Small intestine (tissue), 7 donors: Measurements from ENCODE around the gene PRR14. TPM values are rescaled to one million over a fixed set of nuclear protein-coding genes. Genes with fewer than 3 reads are reported as not detected.
A peak's percentile ranks its signal among the peaks of the same experiment; 100 is the strongest.
"Not testable (repeated sequence)": the region's sequence is repeated elsewhere in the genome, so short reads cannot be mapped to it uniquely, and the experiment has no call there.

Experiments used
- DNase-seq, 2 donors: peaks; one replicate each; pipeline versions ENCODE4 v3.0.0 to v3.0.0-alpha.2; 2013
- FAIRE-seq: peaks from 2 replicates; lab custom pipeline; 2012; peaks lifted over from hg19 to GRCh38; lab: Jason Lieb, UNC
- H3K27ac ChIP-seq, 3 donors: one replicate each; pipeline ENCODE4 v1.5.1; 2013; ENCODE audit warnings: low read length in 2 of 3, mild to moderate bottlenecking in 2 of 3, control low read depth in 1 of 3, inconsistent platforms in 1 of 3, low read depth in 1 of 3, moderate library complexity in 1 of 3
- H3K27me3 ChIP-seq, 3 donors: one replicate each; pipeline ENCODE4 v1.6.1; 2013; ENCODE audit warnings: low read length in 3 of 3, inconsistent platforms in 1 of 3; ENCODE audit not compliant: control insufficient read depth in 3 of 3, insufficient read depth in 3 of 3
- H3K36me3 ChIP-seq, 3 donors: one replicate each; pipeline ENCODE4 v1.6.1; 2013; ENCODE audit warnings: low read length in 3 of 3, inconsistent platforms in 1 of 3, low read depth in 1 of 3, mild to moderate bottlenecking in 1 of 3, moderate library complexity in 1 of 3; ENCODE audit not compliant: control insufficient read depth in 3 of 3, insufficient read depth in 2 of 3
- H3K4me1 ChIP-seq, 3 donors: one replicate each; pipeline ENCODE4 v1.6.1; 2013; ENCODE audit warnings: low read length in 2 of 3, inconsistent platforms in 1 of 3, low read depth in 1 of 3, mild to moderate bottlenecking in 1 of 3, moderate library complexity in 1 of 3; ENCODE audit not compliant: control insufficient read depth in 3 of 3, insufficient read depth in 2 of 3
- H3K4me3 ChIP-seq, 3 donors: one replicate each; pipeline ENCODE4 v1.5.1; 2013; ENCODE audit warnings: low read length in 3 of 3, control low read depth in 1 of 3, inconsistent platforms in 1 of 3, low read depth in 1 of 3, mild to moderate bottlenecking in 1 of 3, moderate library complexity in 1 of 3
- H3K9me3 ChIP-seq, 2 donors: one replicate each; pipeline ENCODE4 v1.6.1; 2013; ENCODE audit warnings: low read depth in 1 of 2, low read length in 1 of 2; ENCODE audit not compliant: control insufficient read depth in 2 of 2, insufficient read depth in 1 of 2
- whole genome bisulfite sequencing, 3 donors: extraction: QIAGEN DNeasy Blood & Tissue Kit; methylation state at CpG; one replicate each; pipeline ENCODE4 v1.1.7; 2013; 5-methylcytosine and 5-hydroxymethylcytosine counted together
- polyA plus RNA-seq, 4 donors: library from polyadenylated mRNA; stranded (reverse) in 3 of 4; unstranded in 1 of 4; fragments of 200-250 nt in 3 of 4; fragments of 120-200 nt in 1 of 4; gene quantifications; one replicate each; pipeline versions ENCODE4 v1.2.1 to v1.2.3, GENCODE V29; 2013
- donor health status: healthy with polysubstance abuse.
- donor health status: control.
- donor health status: control.
- donor health status: Bipolar disorder and iron deficiency.
- donor health status: healthy.

The PRR14 gene
- polyA plus RNA-seq, 4 donors = 32.1 to 131 (median 82.5) TPM

DNA sequence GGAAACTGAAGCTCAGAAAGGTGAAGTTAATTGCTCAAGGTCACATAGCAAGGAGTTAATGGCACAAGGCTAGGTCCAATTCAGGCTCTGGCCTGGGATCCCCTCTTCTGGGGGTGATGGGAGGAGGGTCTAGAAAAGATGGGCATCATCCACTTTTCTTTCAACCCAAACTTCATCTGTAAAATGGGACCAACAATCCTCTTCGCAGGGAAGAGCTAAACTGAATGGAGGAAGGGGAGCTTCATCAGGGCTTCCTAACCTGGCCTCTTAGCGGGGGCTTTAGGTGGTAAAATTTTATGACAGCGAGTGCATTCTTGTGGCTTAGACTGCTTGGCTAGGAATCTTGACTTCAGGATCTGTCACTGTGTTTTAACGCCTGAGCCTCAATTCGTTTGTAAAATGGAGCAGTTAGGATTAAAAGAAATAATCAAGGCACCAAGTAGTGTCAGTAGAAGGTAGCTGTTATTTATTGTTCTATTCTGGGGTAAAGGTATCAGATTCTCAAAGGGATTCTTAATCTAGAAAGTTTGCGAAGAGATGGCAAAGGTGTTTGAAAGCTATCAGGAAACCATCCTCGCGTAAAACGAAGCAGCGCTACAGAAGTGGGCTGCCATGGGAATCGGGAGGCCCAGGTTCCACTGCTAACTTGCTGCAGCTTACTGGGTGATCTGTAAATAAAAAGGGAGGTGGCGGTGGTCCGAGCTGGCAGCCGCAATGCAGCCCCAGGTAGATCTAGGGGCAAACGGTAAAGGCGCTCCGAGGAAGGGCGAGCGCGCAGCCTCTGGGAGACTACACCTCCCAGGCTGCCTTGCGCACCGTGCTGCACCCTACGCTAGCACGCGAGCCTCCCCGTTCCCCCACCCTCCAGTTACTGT lies 46.7 kb downstream of the PRR14 start:
- Histone ChIP-seq H3K27ac (peak overlapping the region; percentile 98 to 100 (median 100)), H3K27me3 (no peaks in the 10 kb centered on the region), H3K4me3 (peak overlapping the region in 2 of 3 donors; percentile 98 to 99), H3K36me3 (peaks cover 8 to 16% (median 13%) of the 10 kb centered on the region in 3 donors), H3K4me1 (peaks cover 0 to 21% (median 2%) of the 10 kb centered on the region in 3 donors), H3K9me3 (no peaks in the 10 kb centered on the region)
- FAIRE-seq (no peak), DNase-seq (no peak)
- 8 to 11% (median 8%) methylated on average over 22 to 26 of the region's 26 CpGs for WGBS, 3 donors

GRCh38 chr16:30698139-30698815 lies 47.5 kb downstream of the PRR14 start:
- H3K9me3 ChIP-seq = no peaks in the 10 kb centered on the region
- peaks cover 0 to 21% (median 2%) of the 10 kb centered on the region in 3 donors for H3K4me1 ChIP-seq
- peak overlapping the region; percentile 98 to 100 (median 100) for H3K27ac ChIP-seq
- DNase-seq (peak; percentile 97 to 99), FAIRE-seq (no peak)
- peak overlapping the region; percentile 96 to 99 (median 98) for H3K4me3 ChIP-seq
- H3K36me3 ChIP-seq = peaks cover 13 to 24% (median 15%) of the 10 kb centered on the region in 3 donors
- no peaks in the 10 kb centered on the region for H3K27me3 ChIP-seq
- 0% methylated on average over 43 to 74 of the region's 76 CpGs for WGBS, 3 donors

DNA sequence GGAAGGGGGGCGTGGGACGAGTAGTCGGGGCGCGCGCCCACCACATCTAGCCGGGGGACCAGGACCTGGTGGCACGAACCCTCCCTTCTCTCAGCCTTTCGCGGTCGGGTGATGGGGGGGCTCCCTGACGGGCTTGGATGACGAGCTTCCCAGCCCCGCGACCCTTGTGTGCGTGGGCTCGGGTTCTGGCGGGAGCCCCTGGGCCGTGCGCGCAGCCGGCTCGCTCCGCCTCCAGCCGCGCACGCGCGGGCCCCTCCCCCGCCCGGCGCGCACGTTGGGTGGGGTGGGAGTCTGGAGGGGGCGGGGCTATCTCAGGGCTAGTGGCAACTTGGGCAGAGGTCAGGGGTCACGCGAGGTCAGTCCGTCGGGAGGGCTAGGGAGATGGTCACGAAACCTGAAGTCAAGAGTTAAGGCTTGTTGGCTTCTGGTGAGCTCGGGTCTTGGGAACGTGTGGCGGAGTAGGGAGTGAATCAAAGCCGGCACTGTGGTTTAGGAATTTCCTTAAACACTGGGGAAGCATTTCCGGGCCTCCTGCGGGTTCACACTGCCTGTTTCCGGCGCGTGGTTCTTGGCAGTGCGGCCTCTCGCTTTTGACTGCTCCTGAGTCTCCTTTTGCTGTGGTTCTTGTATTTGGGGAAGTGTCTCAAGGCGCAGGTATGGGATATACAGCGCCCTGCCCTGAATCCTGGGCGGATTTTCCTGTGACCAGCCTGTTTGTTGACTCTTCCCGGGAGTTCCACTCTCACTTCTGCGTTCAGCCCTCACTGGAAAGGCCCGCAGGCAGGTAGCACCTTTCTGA lies 48.3 kb downstream of the PRR14 start, which contains the start of gene SRCAP:
Gene SRCAP, plus strand, starts transcription at position 356 of the 799 bp plus-strand sequence. CDS start 1,654 bp downstream, outside the sequence.
- Histone ChIP-seq H3K4me3 (peak within 1 kb of the TSS; percentile 96 to 99 (median 98)), H3K9me3 (no peaks in the 10 kb centered on the region), H3K27ac (peak within 1 kb of the TSS; percentile 98 to 100 (median 100)), H3K27me3 (no peaks in the 10 kb centered on the region), H3K4me1 (peaks cover 0 to 18% (median 2%) of the 10 kb centered on the region in 3 donors), H3K36me3 (peaks cover 13 to 30% (median 16%) of the 10 kb centered on the region in 3 donors)
- FAIRE-seq (no peak), DNase-seq (peak; percentile 83 to 91)
- 0 to 1% (median 1%) methylated on average over 44 to 57 of the region's 57 CpGs for WGBS, 3 donors

DNA sequence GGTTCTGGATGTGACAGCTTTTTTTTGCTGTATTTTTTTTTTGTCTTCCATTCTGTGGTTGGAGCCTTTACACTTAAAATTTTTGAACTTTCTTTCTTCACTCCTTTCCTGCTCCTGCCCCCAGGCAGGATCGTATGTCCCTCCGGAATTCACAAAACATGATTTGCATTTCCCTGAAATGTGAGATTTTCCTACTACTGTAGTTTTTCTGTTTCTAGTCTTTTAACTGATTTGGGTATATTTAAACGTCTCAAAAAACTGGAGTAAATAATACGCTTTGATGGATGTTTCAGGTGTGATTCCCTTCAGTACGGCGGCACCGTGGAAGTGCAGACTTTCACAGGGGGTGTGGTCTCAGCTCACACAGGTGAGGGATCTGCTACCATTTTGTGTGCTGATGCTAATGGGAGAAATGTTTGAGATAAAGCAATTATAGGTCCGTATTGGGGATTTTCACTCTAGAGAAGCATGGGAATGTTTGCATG lies 48.9 kb downstream of the PRR14 start:
- H3K4me1 ChIP-seq = peaks cover 0 to 18% (median 2%) of the 10 kb centered on the region in 3 donors
- H3K9me3 ChIP-seq = no peaks in the 10 kb centered on the region
- peak overlapping the region in 2 of 3 donors; percentile 98 to 99 for H3K4me3 ChIP-seq
- FAIRE-seq (no peak), DNase-seq (no peak)
- 20 to 35% (median 27%) methylated on average over 8 of the region's 8 CpGs for WGBS, 3 donors
- H3K27me3 ChIP-seq = no peaks in the 10 kb centered on the region
- H3K27ac ChIP-seq = peak overlapping the region; percentile 98 to 100 (median 100)
- peaks cover 13 to 36% (median 22%) of the 10 kb centered on the region in 3 donors for H3K36me3 ChIP-seq

DNA sequence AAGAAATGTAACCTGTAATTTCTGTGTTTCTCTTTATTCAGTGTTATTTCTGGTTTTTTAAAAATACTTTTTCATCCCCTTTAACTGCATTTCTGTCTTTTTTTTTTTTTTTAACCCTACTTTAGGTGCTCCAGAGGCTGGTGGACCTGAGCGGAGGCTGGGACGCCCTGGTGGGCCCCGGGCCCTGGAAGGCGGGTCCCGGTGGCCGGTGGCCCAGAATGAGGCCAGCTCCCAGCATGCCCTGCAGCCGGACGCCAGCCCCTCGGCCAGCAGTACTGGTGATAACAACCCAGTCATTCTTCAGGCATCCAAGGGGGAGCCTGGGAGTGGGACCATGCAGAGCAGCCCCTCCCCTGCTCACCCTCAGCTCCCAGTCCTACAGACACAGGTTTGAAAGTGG lies 49.7 kb downstream of the PRR14 start:
- no peaks in the 10 kb centered on the region for H3K27me3 ChIP-seq
- H3K9me3 ChIP-seq = no peaks in the 10 kb centered on the region
- FAIRE-seq = no peak
- H3K36me3 ChIP-seq = peaks cover 15 to 44% (median 26%) of the 10 kb centered on the region in 3 donors
- H3K4me3 ChIP-seq = no peak overlapping the region
- 65 to 80% (median 79%) methylated on average over 9 of the region's 9 CpGs for WGBS, 3 donors
- H3K4me1 ChIP-seq = peaks cover 0 to 18% (median 2%) of the 10 kb centered on the region in 3 donors
- DNase-seq = no peak
- H3K27ac ChIP-seq = no peak overlapping the region

GRCh38 chr16:30700971-30701370 lies 50.2 kb downstream of the PRR14 start:
- 86 to 88% (median 87%) methylated on average over 5 of the region's 5 CpGs for WGBS, 3 donors
- Histone ChIP-seq H3K27ac (no peak overlapping the region), H3K4me3 (no peak overlapping the region), H3K4me1 (peaks cover 0 to 18% (median 2%) of the 10 kb centered on the region in 3 donors), H3K36me3 (peaks cover 20 to 49% (median 28%) of the 10 kb centered on the region in 3 donors), H3K27me3 (no peaks in the 10 kb centered on the region), H3K9me3 (no peaks in the 10 kb centered on the region)
- no peak for FAIRE-seq
- no peak for DNase-seq

DNA sequence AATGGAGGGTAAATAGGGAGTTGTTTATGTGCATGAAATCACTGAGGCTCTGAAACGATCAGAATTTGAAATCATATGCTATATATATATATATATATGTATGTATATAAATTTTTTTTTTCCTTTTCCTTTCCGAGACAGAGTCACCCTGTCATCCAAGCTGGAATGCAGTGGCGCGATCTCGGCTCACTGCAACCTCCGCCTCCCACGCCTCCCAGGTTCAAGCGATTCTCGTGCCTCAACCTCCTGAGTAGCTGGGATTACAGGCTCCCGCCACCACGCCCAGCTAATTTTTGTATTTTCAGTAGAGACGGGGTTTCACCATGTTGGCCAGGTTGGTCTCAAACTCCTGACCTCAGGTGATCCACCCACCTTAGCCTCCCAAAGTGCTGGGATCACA lies 52.3 kb downstream of the PRR14 start:
- peaks cover 31 to 61% (median 42%) of the 10 kb centered on the region in 3 donors for H3K36me3 ChIP-seq

More for the DNA sequence above, 52.3 kb downstream of the PRR14 start:
- 83 to 96% (median 92%) methylated on average over 9 to 12 of the region's 12 CpGs for WGBS, 3 donors
- not testable (repeated sequence) for H3K9me3 ChIP-seq, DNase-seq, FAIRE-seq, H3K27me3 ChIP-seq, H3K4me3 ChIP-seq, H3K27ac ChIP-seq
- H3K4me1 ChIP-seq = peaks cover 0 to 10% (median 2%) of the 10 kb centered on the region in 3 donors
